Measurements from ENCODE around the gene ABCC9.

Gene ABCC9

DNA sequence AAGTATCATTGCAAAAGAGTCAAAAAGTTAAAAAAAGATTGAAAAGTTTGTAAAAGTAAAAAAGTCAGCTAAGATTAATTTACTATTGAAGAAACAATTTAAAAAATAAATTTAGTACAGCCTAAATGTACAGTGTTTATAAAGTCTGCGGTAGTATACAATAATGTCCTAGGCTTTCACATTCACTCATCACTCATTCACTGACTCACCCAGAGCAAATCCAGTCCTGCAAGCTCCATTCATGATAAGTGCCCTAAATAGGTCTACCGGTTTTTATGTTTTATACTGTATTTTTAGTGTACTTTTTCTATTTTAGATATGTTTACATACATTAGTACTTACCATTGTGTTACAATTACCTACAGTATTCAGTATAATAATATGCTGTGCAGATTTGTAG, 43.9 kb upstream of the ABCC9 start:
- no peak overlapping the region for H3K9ac ChIP-seq
- H3K36me3 ChIP-seq (ENCODE audit: insufficient read depth) = no peaks in the 10 kb centered on the region
- no peak overlapping the region for H3K27ac ChIP-seq
- no peak overlapping the region for H3K4me2 ChIP-seq
- no peak overlapping the region for H2AFZ ChIP-seq (ENCODE audit: low read depth)
- H3K4me3 ChIP-seq (IDR thresholded peaks at IDR 0.05; ENCODE audit: insufficient read depth, low read depth, low read length) = no peak overlapping the region
- no peaks in the 10 kb centered on the region for H3K79me2 ChIP-seq (ENCODE audit: insufficient read depth, low read depth)
- TF ChIP-seq, protein P1, sequence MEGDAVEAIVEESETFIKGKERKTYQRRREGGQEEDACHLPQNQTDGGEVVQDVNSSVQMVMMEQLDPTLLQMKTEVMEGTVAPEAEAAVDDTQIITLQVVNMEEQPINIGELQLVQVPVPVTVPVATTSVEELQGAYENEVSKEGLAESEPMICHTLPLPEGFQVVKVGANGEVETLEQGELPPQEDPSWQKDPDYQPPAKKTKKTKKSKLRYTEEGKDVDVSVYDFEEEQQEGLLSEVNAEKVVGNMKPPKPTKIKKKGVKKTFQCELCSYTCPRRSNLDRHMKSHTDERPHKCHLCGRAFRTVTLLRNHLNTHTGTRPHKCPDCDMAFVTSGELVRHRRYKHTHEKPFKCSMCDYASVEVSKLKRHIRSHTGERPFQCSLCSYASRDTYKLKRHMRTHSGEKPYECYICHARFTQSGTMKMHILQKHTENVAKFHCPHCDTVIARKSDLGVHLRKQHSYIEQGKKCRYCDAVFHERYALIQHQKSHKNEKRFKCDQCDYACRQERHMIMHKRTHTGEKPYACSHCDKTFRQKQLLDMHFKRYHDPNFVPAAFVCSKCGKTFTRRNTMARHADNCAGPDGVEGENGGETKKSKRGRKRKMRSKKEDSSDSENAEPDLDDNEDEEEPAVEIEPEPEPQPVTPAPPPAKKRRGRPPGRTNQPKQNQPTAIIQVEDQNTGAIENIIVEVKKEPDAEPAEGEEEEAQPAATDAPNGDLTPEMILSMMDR (conservative IDR thresholded peaks at IDR 0.05; ENCODE audit: low read depth, low read length) = no peak
- no peaks in the 10 kb centered on the region for H4K20me1 ChIP-seq (ENCODE audit: insufficient read depth)
- H3K27me3 ChIP-seq (ENCODE audit: insufficient read depth, low read depth) = no peaks in the 10 kb centered on the region
- H3K4me1 ChIP-seq (ENCODE audit: low read depth, poor library complexity, severe bottlenecking) = no peaks in the 10 kb centered on the region

DNA sequence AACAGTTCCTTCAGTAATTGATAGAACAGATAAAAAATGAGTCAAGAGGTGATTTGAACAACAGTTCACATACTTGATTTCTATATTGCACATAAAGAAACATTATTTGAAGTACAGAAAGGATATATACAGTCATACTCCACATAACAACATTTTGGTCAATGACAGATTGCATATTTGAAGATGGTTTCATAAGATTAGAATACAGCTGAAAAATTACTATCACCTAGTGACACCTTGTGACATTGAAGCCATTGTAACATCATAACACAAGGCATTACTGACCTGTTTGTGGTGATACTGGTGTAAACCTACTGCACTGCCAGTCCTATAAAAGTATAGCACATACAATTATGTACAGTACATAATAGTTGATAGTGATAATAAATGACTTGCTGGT, 43.1 kb upstream of the ABCC9 start:
- H3K27ac ChIP-seq = no peak overlapping the region
- H4K20me1 ChIP-seq (ENCODE audit: insufficient read depth) = no peaks in the 10 kb centered on the region
- H3K27me3 ChIP-seq (ENCODE audit: insufficient read depth, low read depth) = no peaks in the 10 kb centered on the region
- no peak overlapping the region for H2AFZ ChIP-seq (ENCODE audit: low read depth)
- no peak overlapping the region for H3K4me3 ChIP-seq (IDR thresholded peaks at IDR 0.05; ENCODE audit: insufficient read depth, low read depth, low read length)
- TF ChIP-seq, protein P1 (conservative IDR thresholded peaks at IDR 0.05; ENCODE audit: low read depth, low read length) = no peak
- no peaks in the 10 kb centered on the region for H3K79me2 ChIP-seq (ENCODE audit: insufficient read depth, low read depth)
- no peak overlapping the region for H3K4me2 ChIP-seq
- H3K36me3 ChIP-seq (ENCODE audit: insufficient read depth) = no peaks in the 10 kb centered on the region
- H3K4me1 ChIP-seq (ENCODE audit: low read depth, poor library complexity, severe bottlenecking) = no peaks in the 10 kb centered on the region
- H3K9ac ChIP-seq = no peak overlapping the region

DNA sequence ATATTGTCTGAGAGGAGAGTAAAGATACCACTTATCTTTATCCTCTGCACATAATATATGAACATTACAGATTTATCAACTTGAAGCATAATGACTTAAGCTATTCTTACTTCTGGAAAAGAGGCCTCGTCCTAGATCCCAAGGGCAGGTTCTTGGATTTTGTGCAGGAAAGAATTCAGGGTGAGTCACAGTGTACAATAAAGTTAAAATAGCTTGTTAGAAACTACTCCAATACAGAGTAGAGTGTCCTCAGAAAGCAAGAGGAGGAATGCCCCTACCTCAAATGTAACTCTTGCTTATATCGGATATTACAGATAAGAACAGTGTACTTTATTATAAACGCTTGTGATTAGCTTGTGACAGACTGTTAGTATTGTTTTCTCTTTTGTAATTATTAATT, 41.9 kb upstream of the ABCC9 start:
- Histone ChIP-seq H3K36me3 (ENCODE audit: insufficient read depth) (no peaks in the 10 kb centered on the region), H3K79me2 (ENCODE audit: insufficient read depth, low read depth) (no peaks in the 10 kb centered on the region), H4K20me1 (ENCODE audit: insufficient read depth) (no peaks in the 10 kb centered on the region), H3K27me3 (ENCODE audit: insufficient read depth, low read depth) (no peaks in the 10 kb centered on the region), H3K4me2 (no peak overlapping the region), H3K9ac (no peak overlapping the region), H3K4me3 (IDR thresholded peaks at IDR 0.05; ENCODE audit: insufficient read depth, low read depth, low read length) (no peak overlapping the region), H2AFZ (ENCODE audit: low read depth) (no peak overlapping the region), H3K27ac (no peak overlapping the region), H3K4me1 (ENCODE audit: low read depth, poor library complexity, severe bottlenecking) (no peaks in the 10 kb centered on the region)
- TF ChIP-seq, protein P1 (conservative IDR thresholded peaks at IDR 0.05; ENCODE audit: low read depth, low read length) = no peak

DNA sequence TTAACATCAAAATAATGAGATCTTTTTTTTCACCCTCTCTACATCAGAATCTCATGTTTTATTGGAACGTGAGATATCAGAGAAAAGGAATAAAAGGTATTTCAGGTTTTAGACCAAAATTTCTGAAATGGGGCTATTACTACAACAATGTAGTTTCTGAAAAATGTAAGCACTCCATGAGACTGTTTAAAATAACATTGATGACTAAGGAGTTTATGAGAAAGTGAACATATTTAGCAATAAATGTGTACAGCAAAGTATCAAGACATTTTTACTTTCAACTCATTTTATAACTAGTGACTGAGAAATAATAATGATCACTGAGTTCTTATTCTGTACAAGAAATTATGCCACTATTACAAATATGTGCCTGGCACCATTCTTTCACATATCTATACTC, 39.3 kb upstream of the ABCC9 start:
- Histone ChIP-seq H3K4me2 (no peak overlapping the region), H3K36me3 (ENCODE audit: insufficient read depth) (no peaks in the 10 kb centered on the region), H4K20me1 (ENCODE audit: insufficient read depth) (no peaks in the 10 kb centered on the region), H3K4me1 (ENCODE audit: low read depth, poor library complexity, severe bottlenecking) (no peaks in the 10 kb centered on the region), H3K9ac (no peak overlapping the region), H3K79me2 (ENCODE audit: insufficient read depth, low read depth) (no peaks in the 10 kb centered on the region), H3K4me3 (IDR thresholded peaks at IDR 0.05; ENCODE audit: insufficient read depth, low read depth, low read length) (no peak overlapping the region), H3K27me3 (ENCODE audit: insufficient read depth, low read depth) (no peaks in the 10 kb centered on the region), H2AFZ (ENCODE audit: low read depth) (no peak overlapping the region), H3K27ac (no peak overlapping the region)
- TF ChIP-seq, protein P1 (conservative IDR thresholded peaks at IDR 0.05; ENCODE audit: low read depth, low read length) = no peak

DNA sequence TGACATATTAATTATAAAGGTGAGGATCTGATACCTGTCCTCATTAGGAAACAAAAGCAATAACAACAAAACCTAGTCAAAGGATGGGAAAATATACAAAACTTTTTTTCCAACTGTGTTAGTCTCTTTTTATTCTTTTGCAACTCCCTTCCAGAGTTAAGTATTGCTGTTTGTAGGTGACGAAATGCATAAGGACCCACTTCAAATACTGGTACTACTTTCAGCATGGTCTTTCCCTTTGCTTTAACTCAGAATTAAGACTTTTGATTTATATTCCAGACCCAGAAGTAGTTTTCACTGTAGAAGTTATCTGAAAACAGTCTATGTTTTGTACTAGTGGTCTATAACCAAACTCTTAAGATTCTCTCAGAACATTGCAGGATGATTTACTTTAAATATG, 34.1 kb upstream of the ABCC9 start:
- TF ChIP-seq, protein P1 (conservative IDR thresholded peaks at IDR 0.05; ENCODE audit: low read depth, low read length) = no peak
- no peak overlapping the region for H3K9ac ChIP-seq
- no peaks in the 10 kb centered on the region for H3K36me3 ChIP-seq (ENCODE audit: insufficient read depth)
- H3K4me1 ChIP-seq (ENCODE audit: low read depth, poor library complexity, severe bottlenecking) = no peaks in the 10 kb centered on the region
- H3K27ac ChIP-seq = no peak overlapping the region
- no peaks in the 10 kb centered on the region for H4K20me1 ChIP-seq (ENCODE audit: insufficient read depth)
- H3K27me3 ChIP-seq (ENCODE audit: insufficient read depth, low read depth) = no peaks in the 10 kb centered on the region
- no peak overlapping the region for H2AFZ ChIP-seq (ENCODE audit: low read depth)
- no peak overlapping the region for H3K4me3 ChIP-seq (IDR thresholded peaks at IDR 0.05; ENCODE audit: insufficient read depth, low read depth, low read length)
- H3K79me2 ChIP-seq (ENCODE audit: insufficient read depth, low read depth) = no peaks in the 10 kb centered on the region
- no peak overlapping the region for H3K4me2 ChIP-seq

Measured in KMS-11 (cell line).